PFSK-1 (cell line): ENCODE data around the gene LRCH4.

Experiments
- FOXP2 ChIP-seq: optimal IDR thresholded peaks from 2 replicates; pipeline ENCODE3; 2011; ENCODE audit warnings: borderline replicate concordance, control low read depth, inconsistent platforms; ENCODE audit not compliant: insufficient read depth; ENCODE audit errors: extremely low read length, extremely low read depth
- POLR2AphosphoS5 ChIP-seq: IDR thresholded peaks from 2 replicates; pipeline ENCODE4 v1.6.1; 2012; ENCODE audit warnings: low read depth, mild to moderate bottlenecking, control low read depth, low read length, moderate library complexity
- REST ChIP-seq, 2 experiments: IDR thresholded peaks; 2 replicates each; pipeline versions ENCODE4 v1.6.1 to v1.8.0; 2011 to 2012; ENCODE audit warnings: low read depth in 2 of 2, low read length in 2 of 2, control low read depth in 1 of 2, inconsistent platforms in 1 of 2, mild to moderate bottlenecking in 1 of 2, moderate library complexity in 1 of 2; ENCODE audit not compliant: insufficient read depth in 1 of 2
- SIN3A ChIP-seq: IDR thresholded peaks from 2 replicates; pipeline ENCODE4 v1.6.1; 2012; ENCODE audit warnings: mild to moderate bottlenecking, low read length, moderate library complexity, borderline replicate concordance; ENCODE audit not compliant: insufficient read depth
- TAF1 ChIP-seq: IDR thresholded peaks from 2 replicates; pipeline ENCODE4 v1.6.1; 2012; ENCODE audit warnings: low read length, control low read depth, borderline replicate concordance; ENCODE audit not compliant: insufficient read depth

LRCH4 gene

DNA sequence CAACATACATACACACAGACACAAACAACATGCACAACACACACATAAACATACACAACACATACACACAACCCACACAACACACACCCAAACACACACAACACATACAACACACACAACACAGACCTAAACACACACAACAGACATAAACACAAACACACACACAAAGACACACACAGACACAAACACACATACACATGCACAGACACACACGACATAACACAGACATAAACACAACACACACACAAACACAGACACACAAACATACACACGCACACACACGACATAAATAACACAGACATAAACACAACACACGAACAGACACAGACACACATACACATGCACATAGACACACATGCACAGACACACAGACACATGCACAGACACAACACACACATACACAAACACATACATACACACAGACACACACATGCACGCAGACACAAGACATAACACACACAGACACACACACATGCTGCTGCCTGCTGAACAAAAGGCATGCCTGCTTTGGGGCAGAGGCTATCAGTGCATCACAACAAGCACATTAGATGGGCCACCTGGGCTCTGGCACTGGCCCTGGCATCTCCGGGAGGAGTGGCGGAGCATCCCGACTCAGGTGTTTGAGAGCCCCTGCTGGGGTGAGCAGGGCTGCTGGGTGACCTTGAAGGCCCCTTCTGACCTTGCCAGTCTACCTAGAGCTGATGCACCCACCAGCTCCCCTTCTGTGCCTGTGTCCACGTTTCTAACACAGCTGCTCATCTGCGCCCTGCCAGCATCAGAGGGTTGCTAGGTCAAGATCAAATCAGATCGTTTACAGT lies 5.3 kb downstream of the LRCH4 start:
- TF ChIP-seq REST (IDR thresholded peaks at IDR 0.05; ENCODE audit: insufficient read depth in 1 of 2, low read depth in 2 of 2, low read length in 2 of 2) (no peak), FOXP2 (no peak), TAF1 (no peak), SIN3A (no peak), POLR2AphosphoS5 (no peak)

DNA sequence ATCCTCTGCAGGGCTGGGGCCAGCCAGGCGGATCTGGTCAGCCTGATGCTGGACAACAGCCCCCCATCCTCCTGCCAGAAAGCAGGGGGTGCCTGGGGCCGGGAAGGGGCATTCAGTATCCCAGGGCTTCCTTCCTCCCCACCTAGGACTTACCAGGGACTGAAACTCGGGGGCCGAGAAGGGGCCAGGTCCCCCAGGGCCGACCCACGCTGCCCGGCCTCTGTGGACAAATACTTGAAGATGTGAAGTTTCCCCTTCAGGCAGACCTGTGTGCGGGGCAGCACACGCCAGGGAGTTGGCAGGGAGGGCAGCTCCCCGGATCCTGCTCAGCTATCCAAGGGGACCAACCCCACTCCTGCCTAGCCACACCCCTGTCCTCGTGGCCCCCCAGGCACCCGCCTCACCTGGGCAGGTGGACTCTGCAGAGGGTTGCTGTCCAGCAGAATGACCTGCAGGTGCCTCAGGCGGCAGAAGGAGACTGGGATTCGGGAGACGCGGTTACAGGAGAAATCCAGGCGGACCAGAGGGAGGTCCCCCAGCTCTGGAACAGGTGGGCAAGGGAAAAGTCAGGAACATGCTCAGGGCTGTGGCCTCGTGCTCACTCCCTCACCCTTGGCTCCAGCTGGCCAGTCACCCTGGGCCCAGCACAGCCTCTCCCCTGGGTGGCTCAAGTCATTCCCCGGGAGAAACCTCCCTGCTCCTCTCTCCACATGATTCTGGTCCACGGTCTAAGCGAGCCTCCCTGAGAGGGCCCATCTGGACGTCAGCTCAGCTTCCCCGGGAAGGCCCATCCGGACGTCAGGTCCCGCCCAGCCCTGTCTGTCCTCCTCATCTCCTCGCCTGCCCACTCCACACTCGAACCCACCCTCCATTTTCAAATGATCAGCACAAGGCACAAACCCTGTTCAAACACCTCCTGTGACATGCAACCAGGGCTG lies 7.4 kb downstream of the LRCH4 start:
- TF ChIP-seq POLR2AphosphoS5 (no peak), SIN3A (no peak), REST (IDR thresholded peaks at IDR 0.05; ENCODE audit: insufficient read depth in 1 of 2, low read depth in 2 of 2, low read length in 2 of 2) (no peak), TAF1 (no peak), FOXP2 (no peak)

GRCh38 chr7:100577507-100577906 lies 8.4 kb downstream of the LRCH4 start:
- TF ChIP-seq SIN3A (no peak), FOXP2 (no peak), POLR2AphosphoS5 (no peak), TAF1 (no peak), REST (IDR thresholded peaks at IDR 0.05; ENCODE audit: insufficient read depth in 1 of 2, low read depth in 2 of 2, low read length in 2 of 2) (no peak)

DNA sequence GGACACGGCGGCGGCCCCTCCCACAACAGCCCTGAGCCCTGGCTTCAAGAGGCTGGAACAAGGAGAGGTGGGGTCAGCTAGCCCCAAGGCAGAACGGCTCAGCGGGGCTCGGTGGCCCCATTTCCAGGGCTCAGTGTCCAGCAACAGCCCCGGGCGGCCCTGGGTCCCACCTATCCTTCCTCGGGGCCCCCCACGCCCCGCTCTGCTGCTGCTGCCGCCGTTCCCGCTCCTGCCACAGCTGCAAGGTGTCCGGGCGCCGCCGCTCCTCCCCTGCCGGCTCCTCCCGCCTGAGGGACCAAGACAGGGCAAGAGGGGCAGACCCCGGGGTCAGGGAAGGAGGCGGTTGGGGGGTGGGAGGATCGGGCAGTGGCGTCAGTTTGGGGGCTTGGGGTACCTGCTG lies 8.8 kb downstream of the LRCH4 start:
- TF ChIP-seq POLR2AphosphoS5: no peak
- no peak for TF ChIP-seq REST (IDR thresholded peaks at IDR 0.05; ENCODE audit: insufficient read depth in 1 of 2, low read depth in 2 of 2, low read length in 2 of 2)
- no peak for TF ChIP-seq SIN3A
- no peak for TF ChIP-seq FOXP2
- no peak for TF ChIP-seq TAF1
